Measurements from ENCODE around the gene LTC4S. TPM values are rescaled to one million over a fixed set of nuclear protein-coding genes. Genes with fewer than 3 reads are reported as not detected.

Gene LTC4S
- total and polyA plus RNA-seq, 2 experiments from 2014 or later = 3.7 TPM; not detected in 1

GRCh38 chr5:179812135-179812825 is 18.5 kb downstream of the LTC4S start:
- Histone ChIP-seq H3K9me2 (replicated peaks; ENCODE audit: insufficient read depth) (no peaks in the 10 kb centered on the region), H3K79me2 (peaks cover 20% of the 10 kb centered on the region), H3K4me2 (no peak overlapping the region), H3K27ac (no peak overlapping the region), H4K20me1 (ENCODE audit: insufficient read depth, poor library complexity, severe bottlenecking) (no peaks in the 10 kb centered on the region), H3K27me3 (no peaks in the 10 kb centered on the region), H3K36me3 (replicated peaks; ENCODE audit: insufficient read depth, low read depth) (no peaks in the 10 kb centered on the region), H3K4me1 (ENCODE audit: insufficient read depth) (peaks cover 10% of the 10 kb centered on the region), H3K4me3 (no peak overlapping the region), H2AFZ (no peak overlapping the region), H3K9me3 (ENCODE audit: low read depth) (no peaks in the 10 kb centered on the region)
- DNase-seq (ENCODE audit: low spot score) = no peak
- TF ChIP-seq EZH2 (IDR thresholded peaks at IDR 0.05; ENCODE audit: borderline replicate concordance) = no peak
- TF ChIP-seq EZH2phosphoT487 (IDR thresholded peaks at IDR 0.05; ENCODE audit: low read depth, severe bottlenecking, unreplicated experiment) = no peak
- no peak for TF ChIP-seq CTCF (IDR thresholded peaks at IDR 0.05; ENCODE audit: poor library complexity)
- WGBS (ENCODE audit: low lambda C conversion rate, missing lambda C conversion rate) = 96% methylated on average over 27 of the region's 27 CpGs

- peaks cover 11% of the 10 kb centered on the region for H3K4me1 ChIP-seq (ENCODE audit: insufficient read depth)
- no peaks in the 10 kb centered on the region for H3K9me2 ChIP-seq (replicated peaks; ENCODE audit: insufficient read depth)
- H3K36me3 ChIP-seq (replicated peaks; ENCODE audit: insufficient read depth, low read depth) = no peaks in the 10 kb centered on the region
- no peak for DNase-seq (ENCODE audit: low spot score)
- H2AFZ ChIP-seq = no peak overlapping the region
- no peaks in the 10 kb centered on the region for H3K27me3 ChIP-seq
- no peak overlapping the region for H3K4me3 ChIP-seq
- H3K79me2 ChIP-seq = peaks cover 15% of the 10 kb centered on the region
- WGBS (ENCODE audit: low lambda C conversion rate, missing lambda C conversion rate) = 88% methylated on average over 5 of the region's 5 CpGs
- no peaks in the 10 kb centered on the region for H4K20me1 ChIP-seq (ENCODE audit: insufficient read depth, poor library complexity, severe bottlenecking)
- H3K27ac ChIP-seq = no peak overlapping the region
- no peaks in the 10 kb centered on the region for H3K9me3 ChIP-seq (ENCODE audit: low read depth)
- TF ChIP-seq CTCF (IDR thresholded peaks at IDR 0.05; ENCODE audit: poor library complexity) = no peak
- TF ChIP-seq EZH2 (IDR thresholded peaks at IDR 0.05; ENCODE audit: borderline replicate concordance) = no peak
- no peak for TF ChIP-seq EZH2phosphoT487 (IDR thresholded peaks at IDR 0.05; ENCODE audit: low read depth, severe bottlenecking, unreplicated experiment)
- H3K4me2 ChIP-seq = no peak overlapping the region
Observed at GRCh38 chr5:179812997-179813607, 19.3 kb downstream of the LTC4S start.

GRCh38 chr5:179814090-179814489 is 20.3 kb downstream of the LTC4S start:
- no peaks in the 10 kb centered on the region for H3K36me3 ChIP-seq (replicated peaks; ENCODE audit: insufficient read depth, low read depth)
- TF ChIP-seq CTCF (IDR thresholded peaks at IDR 0.05; ENCODE audit: poor library complexity) = no peak
- no peak for TF ChIP-seq EZH2 (IDR thresholded peaks at IDR 0.05; ENCODE audit: borderline replicate concordance)
- 84% methylated on average over 3 of the region's 3 CpGs for WGBS (ENCODE audit: low lambda C conversion rate, missing lambda C conversion rate)
- no peaks in the 10 kb centered on the region for H3K9me2 ChIP-seq (replicated peaks; ENCODE audit: insufficient read depth)
- H4K20me1 ChIP-seq (ENCODE audit: insufficient read depth, poor library complexity, severe bottlenecking) = no peaks in the 10 kb centered on the region
- no peak overlapping the region for H3K4me3 ChIP-seq
- H3K9me3 ChIP-seq (ENCODE audit: low read depth) = no peaks in the 10 kb centered on the region
- no peak overlapping the region for H3K4me2 ChIP-seq
- H2AFZ ChIP-seq = no peak overlapping the region
- H3K79me2 ChIP-seq = peaks cover 10% of the 10 kb centered on the region
- DNase-seq (ENCODE audit: low spot score) = no peak
- H3K27ac ChIP-seq = no peak overlapping the region
- H3K4me1 ChIP-seq (ENCODE audit: insufficient read depth) = peaks cover 16% of the 10 kb centered on the region
- H3K27me3 ChIP-seq = no peaks in the 10 kb centered on the region

All from hepatocyte (in vitro differentiated cells).